Measurements from ENCODE around the gene WNK2. TPM values are rescaled to one million over a fixed set of nuclear protein-coding genes. Genes with fewer than 3 reads are reported as not detected.

WNK2 gene
- total and polyA plus RNA-seq, 2 donors (not counting 3 experiments of a cell fraction or from before 2014, with no cell fraction given), result not detected

DNA sequence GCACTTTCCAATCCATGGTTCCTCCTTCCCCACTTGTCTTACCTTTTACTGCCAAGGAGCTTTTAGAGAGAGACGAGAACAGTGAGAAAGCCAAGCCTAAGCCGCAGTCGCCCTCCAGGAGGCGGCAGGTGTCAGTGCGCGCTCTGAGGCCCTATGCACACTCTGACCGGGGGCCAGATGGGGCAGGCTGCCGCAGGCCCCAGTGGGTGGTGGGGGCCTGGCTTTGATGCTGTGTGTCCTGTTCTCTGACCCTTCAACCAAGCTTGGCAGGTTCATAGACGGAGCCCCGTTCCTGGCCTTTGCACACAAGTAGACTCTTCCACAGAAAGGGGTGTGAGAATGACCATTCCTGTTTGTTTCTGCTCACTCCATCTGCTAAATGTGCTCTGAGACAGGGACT is 77.3 kb downstream of the WNK2 start:
- no TSS peak for BruUV-seq (replicated peaks)
- DNase-seq (ENCODE audit: low read depth, low spot score), result no peak
- Histone ChIP-seq H4K20me1 (replicated peaks; ENCODE audit: control insufficient read depth, extremely low read depth, insufficient read depth, low read length) (no peaks in the 10 kb centered on the region), H3K9ac (replicated peaks; ENCODE audit: extremely low read depth, insufficient read depth, low read length) (no peak overlapping the region), H3K9me3 (replicated peaks; ENCODE audit: control insufficient read depth, insufficient read depth, low read length) (no peaks in the 10 kb centered on the region), H3K36me3 (ENCODE audit: control insufficient read depth in 2 of 2, extremely low read depth in 1 of 2, insufficient read depth in 2 of 2, low read length in 2 of 2) (no peaks in the 10 kb centered on the region), H3K27me3 (ENCODE audit: control insufficient read depth in 2 of 2, insufficient read depth in 2 of 2, low read length in 2 of 2) (no peaks in the 10 kb centered on the region), H3K79me2 (ENCODE audit: control insufficient read depth, insufficient read depth, low read length) (no peaks in the 10 kb centered on the region), H3K9me1 (replicated peaks; ENCODE audit: control insufficient read depth, extremely low read depth, insufficient read depth, low read length) (no peaks in the 10 kb centered on the region), H3K4me2 (ENCODE audit: insufficient read depth, low read length) (no peak overlapping the region), H3K27ac (ENCODE audit: insufficient read depth, low read depth, low read length) (no peak overlapping the region), H3K4me3 (replicated peaks in 1 of 3; ENCODE audit: insufficient read depth in 1 of 3, low read depth in 1 of 3, low read length in 3 of 3) (no peak overlapping the region), H3K4me1 (ENCODE audit: control insufficient read depth, extremely low read depth, insufficient read depth, low read length) (no peaks in the 10 kb centered on the region), H2AFZ (ENCODE audit: low read depth, low read length) (no peak overlapping the region)
- ChIA-PET CTCF (interaction anchor here (1.7 kb wide), 1 partner anchor 41 kb away, joined by 6 read pairs; no protein-coding TSS in a partner anchor), POLR2A (no interaction called here)
- no peak for FAIRE-seq
- intact Hi-C loops (cut with micrococcal nuclease) (no loop called here), dilution Hi-C loops (cut with MboI; ENCODE audit: extremely low pct_ligation_motif_present, low sequenced_read_pairs) (no loop called here)
- TF ChIP-seq CTCF (IDR thresholded peaks at IDR 0.05; ENCODE audit: extremely low read depth in 1 of 2, insufficient read depth in 1 of 2, low read depth in 1 of 2, low read length in 2 of 2), result no peak
- no peak for TF ChIP-seq EZH2 (IDR thresholded peaks at IDR 0.05; ENCODE audit: borderline replicate concordance, low read depth, low read length, severe bottlenecking)
- no peak for TF ChIP-seq MYC (IDR thresholded peaks at IDR 0.05; ENCODE audit: low read depth, low read length)
- TF ChIP-seq GATA2 (IDR thresholded peaks at IDR 0.05; ENCODE audit: insufficient read depth, insufficient read length, low read depth, low read length), result no peak
- no peak for TF ChIP-seq POLR2A (IDR thresholded peaks at IDR 0.05; ENCODE audit: low read depth, low read length)

All from endothelial cell of umbilical vein (primary cell).